ENCODE results near the gene FBXW5.

DNA sequence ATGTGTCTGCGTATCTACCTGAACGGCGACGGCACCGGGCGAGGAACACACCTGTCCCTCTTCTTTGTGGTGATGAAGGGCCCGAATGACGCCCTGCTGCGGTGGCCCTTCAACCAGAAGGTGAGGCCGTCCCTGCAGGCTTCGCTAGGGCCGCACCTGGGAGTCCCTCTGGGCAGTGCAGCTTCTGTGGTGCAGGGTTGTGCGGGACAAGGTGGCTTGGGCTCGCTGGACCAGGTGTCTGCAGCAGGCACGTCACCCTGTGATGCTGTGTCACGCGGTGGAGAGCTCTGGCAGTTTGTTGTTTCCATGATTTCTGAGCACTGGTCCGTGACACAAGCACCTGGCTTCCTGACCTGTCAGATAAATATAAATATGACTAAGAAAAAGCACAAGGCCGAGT, 20.7 kb downstream of the FBXW5 start:
- TF ChIP-seq, protein P1, sequence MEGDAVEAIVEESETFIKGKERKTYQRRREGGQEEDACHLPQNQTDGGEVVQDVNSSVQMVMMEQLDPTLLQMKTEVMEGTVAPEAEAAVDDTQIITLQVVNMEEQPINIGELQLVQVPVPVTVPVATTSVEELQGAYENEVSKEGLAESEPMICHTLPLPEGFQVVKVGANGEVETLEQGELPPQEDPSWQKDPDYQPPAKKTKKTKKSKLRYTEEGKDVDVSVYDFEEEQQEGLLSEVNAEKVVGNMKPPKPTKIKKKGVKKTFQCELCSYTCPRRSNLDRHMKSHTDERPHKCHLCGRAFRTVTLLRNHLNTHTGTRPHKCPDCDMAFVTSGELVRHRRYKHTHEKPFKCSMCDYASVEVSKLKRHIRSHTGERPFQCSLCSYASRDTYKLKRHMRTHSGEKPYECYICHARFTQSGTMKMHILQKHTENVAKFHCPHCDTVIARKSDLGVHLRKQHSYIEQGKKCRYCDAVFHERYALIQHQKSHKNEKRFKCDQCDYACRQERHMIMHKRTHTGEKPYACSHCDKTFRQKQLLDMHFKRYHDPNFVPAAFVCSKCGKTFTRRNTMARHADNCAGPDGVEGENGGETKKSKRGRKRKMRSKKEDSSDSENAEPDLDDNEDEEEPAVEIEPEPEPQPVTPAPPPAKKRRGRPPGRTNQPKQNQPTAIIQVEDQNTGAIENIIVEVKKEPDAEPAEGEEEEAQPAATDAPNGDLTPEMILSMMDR (IDR thresholded peaks at IDR 0.05), result no peak
- no peak for TF ChIP-seq POLR2AphosphoS5 (IDR thresholded peaks at IDR 0.05)
- no peak for TF ChIP-seq POLR2A (IDR thresholded peaks at IDR 0.05)

Measured in prostate gland (tissue), 2 donors.